ENCODE data around the gene DEAF1.

DEAF1 gene

DNA sequence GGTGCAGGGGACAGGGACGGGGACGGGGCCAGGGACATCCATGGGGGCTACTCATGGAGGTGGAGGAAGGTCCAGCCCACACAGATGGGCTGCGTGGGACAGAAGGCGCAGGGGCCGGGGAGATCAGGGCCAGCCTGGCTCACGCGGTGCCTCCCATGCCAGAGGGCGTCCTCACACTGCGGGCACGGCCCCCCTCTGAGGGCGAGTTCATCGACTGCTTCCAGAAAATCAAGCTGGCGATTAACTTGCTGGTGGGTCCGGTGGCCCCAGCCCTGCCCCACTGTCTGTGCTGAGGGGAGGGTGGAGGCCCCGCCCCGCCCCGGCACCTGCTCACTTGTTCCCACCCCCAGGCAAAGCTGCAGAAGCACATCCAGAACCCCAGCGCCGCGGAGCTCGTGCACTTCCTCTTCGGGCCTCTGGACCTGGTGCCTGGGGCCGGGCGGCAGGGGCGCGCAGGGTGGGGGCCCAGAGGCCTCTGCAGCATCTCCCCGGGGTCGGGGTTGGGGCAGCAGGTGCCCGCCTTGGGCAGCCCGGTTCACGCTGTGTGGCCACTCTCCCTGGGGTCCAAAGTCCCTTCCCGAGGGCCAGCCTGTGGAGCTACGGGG lies 26.8 kb upstream of the DEAF1 start:
- no peak for DNase-seq

GRCh38 chr11:721247-721740 lies 26.3 kb upstream of the DEAF1 start:
- DNase-seq, result no peak

DNA sequence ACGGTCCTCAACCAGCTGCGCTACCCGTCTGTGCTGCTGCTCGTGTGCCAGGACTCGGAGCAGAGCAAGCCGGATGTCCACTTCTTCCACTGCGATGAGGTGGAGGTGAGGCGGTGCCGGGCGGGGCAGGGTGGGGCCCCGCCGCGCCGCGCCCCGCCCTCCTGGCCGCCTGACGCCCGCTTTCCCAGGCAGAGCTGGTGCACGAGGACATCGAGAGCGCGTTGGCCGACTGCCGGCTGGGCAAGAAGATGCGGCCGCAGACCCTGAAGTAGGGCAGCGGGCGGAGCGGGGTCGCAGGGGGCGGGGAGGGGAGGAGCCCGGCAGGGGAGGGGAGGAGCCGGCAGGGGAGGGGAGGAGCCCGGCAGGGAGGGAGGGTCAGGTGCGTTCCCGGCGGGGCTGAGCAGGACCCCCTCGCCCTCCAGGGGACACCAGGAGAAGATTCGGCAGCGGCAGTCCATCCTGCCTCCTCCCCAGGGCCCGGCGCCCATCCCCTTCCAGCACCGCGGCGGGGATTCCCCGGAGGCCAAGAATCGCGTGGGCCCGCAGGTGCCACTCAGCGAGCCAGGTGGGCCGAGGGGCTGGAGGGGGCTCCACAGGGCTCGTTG lies 25.7 kb upstream of the DEAF1 start:
- DNase-seq, result peak; percentile 67

GRCh38 chr11:720017-720641 lies 25.1 kb upstream of the DEAF1 start:
- no peak for DNase-seq

- DNase-seq, result no peak
These were observed 24.4 kb upstream of the DEAF1 start for GRCh38 chr11:719214-720016.

- no peak for DNase-seq
These were observed 19.4 kb upstream of the DEAF1 start for GRCh38 chr11:714436-714835.

DNA sequence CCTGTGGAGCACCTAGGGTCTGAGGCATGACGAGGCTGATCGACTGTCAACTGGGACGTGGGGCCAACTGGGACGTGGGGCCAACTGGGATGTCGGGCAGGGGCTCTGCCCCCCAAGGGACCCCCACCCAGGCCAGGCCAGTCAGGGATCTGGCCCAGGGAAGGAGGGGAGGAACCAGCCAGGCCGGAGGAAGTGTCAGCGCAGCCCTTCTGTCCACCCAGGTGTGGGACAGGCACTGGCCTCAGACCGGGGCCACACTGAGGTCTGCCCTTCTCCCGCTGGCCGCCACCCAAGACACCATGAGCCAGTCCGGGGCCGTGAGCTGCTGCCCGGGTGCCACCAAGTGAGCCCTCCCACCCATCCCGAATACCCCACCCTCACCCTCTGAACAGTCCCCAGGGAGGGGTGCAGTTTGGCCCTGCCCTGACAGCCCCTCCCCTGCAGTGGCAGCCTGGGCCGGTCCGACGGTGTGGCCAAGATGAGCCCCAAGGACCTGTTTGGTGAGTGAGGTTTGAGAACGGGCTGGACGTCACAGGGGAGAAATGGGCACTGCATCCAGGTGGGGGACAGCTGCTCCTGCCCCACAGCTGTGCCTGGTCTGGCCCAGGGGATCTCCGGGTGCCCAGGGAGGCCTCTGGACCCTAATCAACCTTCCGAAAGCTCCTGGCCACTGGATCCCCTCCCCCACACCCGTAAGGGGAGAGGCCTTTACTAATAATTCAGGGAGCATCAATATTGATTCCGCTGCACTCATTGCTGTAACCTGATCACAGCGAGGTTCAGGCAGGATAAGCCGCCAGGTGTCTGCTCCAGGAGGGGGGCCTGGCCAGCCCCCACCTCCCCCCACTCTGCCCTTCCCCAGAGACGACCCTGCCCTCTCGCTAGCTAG lies 14.3 kb upstream of the DEAF1 start:
- DNase-seq, result no peak

- DNase-seq, result no peak
These were observed 13.5 kb upstream of the DEAF1 start for GRCh38 chr11:708511-708910.

DNA sequence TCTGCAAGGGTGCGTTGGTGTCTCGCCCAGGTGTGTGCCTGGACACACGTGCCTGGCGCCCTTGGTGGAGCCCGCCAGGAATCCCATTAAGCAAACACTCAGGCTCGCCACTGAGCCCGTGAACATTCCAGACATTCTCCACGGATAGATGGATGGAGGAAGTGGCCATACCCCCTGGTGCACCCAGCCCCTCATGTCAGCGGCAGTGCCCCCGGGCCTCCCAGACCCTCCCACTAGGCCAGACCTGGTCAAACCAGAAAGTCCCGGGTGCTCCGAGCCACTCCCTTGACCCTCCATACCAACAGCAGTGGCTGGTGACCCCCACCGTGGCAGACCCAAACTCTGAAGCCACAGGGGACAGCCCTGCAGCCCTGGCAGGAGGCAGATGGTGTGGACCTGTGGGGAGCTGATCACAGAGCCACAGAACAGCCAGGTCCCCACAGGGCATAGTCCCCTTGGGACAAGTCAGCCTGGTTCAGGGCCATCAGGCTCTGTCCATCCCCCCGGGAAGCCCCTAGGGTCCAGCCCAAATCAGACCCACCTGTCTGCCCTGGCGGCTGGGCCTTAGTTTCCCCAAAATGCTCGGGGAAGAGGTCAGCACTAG lies 12.9 kb upstream of the DEAF1 start:
- DNase-seq, result no peak

GRCh38 chr11:706957-707816 lies 12.2 kb upstream of the DEAF1 start:
- no peak for DNase-seq

DNA sequence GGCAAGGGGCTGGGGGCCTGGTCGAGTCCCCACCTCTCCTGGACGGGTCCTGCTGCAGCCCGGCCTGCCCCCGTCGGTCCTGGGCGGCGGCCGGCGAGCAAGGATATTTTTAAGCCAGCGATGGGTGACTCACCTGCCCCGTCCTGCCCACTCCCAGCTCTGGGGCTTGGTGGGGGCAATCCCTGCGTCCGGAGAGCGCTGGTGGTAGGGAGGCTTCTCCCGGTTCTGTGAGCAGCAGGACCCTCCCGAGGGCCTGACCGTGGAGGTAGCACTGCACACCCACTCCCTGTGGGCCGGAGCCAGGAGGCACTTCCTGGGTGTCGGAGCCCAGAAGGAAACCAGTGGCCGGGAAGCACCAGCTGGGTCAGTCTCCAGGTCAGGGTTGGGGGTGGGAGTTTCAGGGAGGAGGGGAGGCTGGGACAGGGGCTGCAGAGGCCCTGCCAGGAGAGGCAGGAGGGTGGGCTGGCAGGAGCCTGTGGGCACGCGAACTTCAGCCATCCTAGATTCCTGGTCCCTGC lies 11.5 kb upstream of the DEAF1 start:
- DNase-seq, result no peak

- DNase-seq, result no peak
These were observed 10.8 kb upstream of the DEAF1 start, which contains the start of gene EPS8L2 for GRCh38 chr11:705646-706438. Gene EPS8L2 (plus strand): TSS chr11:706231. CDS start chr11:709408, 3,177 bp downstream.

DNA sequence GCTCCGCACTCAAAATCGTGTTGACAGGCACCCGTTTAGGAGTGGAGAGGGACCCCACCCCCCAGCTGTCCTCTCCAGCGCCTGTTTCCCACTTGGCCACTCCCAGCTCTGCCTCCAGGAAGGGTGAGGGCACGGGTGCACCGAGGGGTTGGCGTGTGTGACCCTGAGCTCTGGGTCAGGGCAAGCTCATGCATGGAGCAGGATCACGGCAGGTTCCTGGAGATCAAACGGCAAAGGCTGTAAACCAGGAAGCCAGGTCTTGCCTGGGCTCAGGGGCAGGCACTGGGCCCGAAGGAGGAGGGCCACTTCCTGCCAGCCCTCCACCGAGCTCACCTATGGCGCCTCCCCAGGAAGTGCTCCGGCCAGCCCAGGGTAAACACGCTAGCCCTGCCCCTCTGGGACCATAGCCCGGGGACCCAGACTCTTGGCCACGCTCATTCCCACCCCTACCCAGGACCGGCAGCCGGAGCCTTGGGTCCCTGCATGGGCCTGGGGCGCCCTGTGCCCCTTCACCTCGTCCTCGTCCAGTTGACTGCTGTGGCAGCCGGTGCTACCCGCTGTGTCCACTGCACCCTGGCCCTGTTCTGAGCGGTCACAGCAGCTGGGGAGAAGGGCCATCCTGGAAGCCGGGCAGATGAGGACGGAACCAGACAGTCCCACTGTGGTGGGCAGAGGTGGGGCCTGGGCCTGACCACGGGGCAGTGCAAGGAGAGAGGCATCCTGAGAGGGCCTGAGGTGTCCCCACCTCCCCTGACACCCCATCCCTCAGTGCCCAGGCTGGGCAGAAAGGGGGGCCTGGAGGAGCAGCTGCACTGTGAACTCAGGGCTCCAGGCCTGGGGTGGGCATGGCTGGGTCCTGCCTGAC lies 10.0 kb upstream of the DEAF1 start:
- DNase-seq, result no peak

GRCh38 chr11:704228-704674 lies 9.2 kb upstream of the DEAF1 start:
- DNase-seq, result no peak

GRCh38 chr11:703506-703905 lies 8.5 kb upstream of the DEAF1 start:
- no peak for DNase-seq

DNA sequence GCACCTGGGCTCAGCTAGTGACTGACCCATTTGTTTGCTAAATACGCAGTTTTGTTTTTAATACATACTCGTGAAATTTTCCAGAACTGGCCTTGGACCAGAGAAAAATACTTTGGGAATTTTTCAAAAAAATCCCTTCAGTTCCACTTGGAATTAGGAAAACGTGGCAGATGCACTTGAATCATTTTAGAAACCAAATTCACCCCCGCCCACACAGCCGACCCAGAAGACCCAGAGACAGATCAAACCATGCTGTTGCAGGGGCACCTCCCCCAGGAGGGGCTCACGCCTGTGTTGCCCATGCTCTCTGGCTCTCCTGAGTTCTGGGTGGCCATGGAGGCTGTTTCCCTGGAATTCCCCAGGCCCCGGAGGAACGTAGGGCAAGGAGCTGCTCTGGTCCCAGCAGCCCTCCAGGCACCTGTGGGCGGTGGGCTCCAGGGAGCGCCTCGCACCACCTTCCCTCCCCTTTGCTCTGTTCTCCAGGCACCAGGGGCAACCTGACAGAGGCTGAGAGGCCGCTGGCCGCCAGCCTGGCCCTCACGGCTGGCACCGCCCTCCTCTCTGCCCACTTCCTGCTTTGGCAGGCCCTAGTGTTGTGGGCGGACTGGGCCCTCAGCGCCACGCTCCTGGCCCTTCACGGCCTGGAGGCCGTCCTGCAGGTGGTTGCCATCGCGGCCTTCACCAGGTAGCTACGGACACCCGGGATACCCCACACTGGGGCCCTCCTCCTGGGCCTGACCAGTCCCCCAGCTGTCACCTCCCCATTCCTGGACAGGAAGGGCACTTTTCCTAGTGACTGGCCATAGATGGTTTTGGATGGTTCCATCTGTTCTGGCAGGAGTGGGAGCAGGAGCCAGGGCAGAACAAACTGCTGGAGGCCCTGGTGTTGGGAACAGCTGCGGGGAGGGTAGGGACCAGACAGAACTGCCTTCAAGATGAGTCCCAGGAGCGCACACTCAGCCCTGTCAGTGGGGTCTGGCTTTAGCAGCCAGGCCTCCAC lies 7.7 kb upstream of the DEAF1 start:
- DNase-seq, result no peak

DNA sequence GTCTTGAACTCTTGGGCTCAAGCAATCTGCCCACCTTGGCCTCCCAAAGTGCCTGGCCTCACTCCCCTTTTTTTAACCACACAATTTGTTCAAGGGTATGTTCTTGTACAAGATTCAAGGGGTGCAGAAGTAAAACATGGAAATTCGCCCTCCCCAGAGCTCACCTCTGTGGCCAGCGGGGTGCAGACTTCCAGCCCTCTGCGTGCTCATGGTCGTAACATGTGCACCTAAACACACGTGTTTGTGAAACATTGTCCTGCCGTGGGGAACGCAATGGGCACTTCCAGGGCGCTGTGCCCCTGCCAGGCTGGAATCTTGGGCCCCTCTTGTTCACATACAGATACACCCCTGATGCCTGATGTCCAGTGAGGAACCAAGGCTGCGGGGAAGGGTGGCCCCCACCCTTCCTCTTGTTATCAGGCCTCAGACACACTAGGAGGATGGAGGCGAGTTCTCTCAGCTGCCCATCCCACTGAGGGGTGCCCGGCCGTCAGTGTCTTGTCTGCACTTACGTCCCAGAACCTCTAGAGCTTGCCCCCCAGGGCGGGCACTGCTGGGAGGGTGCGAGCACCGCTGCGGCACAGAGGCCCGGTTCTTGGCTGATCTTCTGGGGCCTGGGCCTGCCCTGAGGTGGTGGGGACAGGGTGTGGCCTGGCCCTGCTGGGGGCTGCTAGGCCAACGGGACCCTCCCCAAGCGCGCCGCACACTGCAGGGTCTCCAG lies 6.9 kb upstream of the DEAF1 start:
- DNase-seq, result no peak

Data from retina (tissue), 1 donor.